HG02678 (cell line): ENCODE results near the gene STPG4.
"Not testable (repeated sequence)": the region's sequence is repeated elsewhere in the genome, so short reads cannot be mapped to it uniquely, and the experiment has no call there.

Experiments used
- ATAC-seq: cut with Tn5 transposase; IDR thresholded peaks from one replicate; pipeline ENCODE4 v1.9.1; 2021; ENCODE audit warnings: mild to moderate bottlenecking, moderate library complexity; ENCODE audit not compliant: unreplicated experiment

The STPG4 gene, protein sequence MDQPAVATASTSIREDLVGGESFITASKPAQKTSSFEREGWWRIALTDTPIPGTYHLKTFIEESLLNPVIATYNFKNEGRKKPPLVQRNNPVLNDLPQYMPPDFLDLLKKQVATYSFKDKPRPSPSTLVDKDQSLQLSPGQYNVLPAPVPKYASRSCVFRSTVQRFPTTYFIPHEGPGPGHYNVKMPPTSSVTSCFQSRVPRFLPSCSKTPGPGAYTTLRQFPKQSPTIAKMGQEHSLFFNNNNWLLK

GRCh38 chr2:47155091-47155876 is at the start of gene STPG4:
Gene STPG4 (minus strand): TSS chr2:47155308. CDS start chr2:47155251, 57 bp downstream.
- ATAC-seq: no peak

GRCh38 chr2:47204691-47205090 is 49.6 kb upstream of the STPG4 start:
- no peak for ATAC-seq

- no peak for ATAC-seq
These were observed 48.9 kb upstream of the STPG4 start for GRCh38 chr2:47203995-47204394.

- no peak for ATAC-seq
These were observed 46.1 kb upstream of the STPG4 start for GRCh38 chr2:47201224-47201623.

GRCh38 chr2:47198985-47199451 is 43.9 kb upstream of the STPG4 start:
- no peak for ATAC-seq

DNA sequence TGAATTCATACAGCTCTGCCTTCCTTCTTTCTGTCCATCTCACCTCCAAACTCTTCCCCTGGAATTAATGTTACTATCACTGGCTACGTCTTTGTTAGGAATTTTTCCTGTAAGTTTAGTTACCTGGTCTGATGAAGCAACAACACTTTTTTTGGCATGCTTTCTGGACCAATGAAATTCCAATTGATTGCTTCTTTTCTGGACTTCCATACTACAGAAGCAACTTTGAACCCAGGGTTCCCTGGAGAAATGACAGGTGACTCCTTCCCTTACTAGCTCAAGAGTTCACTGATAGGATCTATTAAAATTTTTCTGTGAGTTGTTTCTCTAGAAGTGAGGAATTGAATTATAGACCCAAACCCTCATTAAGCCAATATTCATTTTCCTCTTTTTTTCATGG is 41.4 kb upstream of the STPG4 start:
- ATAC-seq: no peak

GRCh38 chr2:47196046-47196445 is 40.9 kb upstream of the STPG4 start:
- ATAC-seq: no peak

DNA sequence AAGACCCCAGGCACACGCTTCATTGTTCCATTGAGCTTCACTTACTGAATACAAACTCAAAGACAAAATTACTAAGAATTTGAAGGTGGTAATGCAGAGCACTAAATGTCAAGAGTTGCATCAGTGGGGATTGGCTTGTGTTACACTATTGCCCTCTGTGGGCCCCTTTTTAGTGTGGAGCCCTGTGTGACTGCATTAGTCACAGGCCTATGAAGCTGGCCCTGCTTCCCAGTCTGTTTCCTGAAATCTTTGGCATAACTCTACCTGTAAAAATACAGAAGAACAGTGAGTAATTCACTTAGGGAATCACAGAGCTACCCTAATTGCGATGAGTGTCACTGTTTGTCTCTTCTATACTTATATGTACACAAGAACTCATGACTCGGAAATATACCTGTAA is 40.0 kb upstream of the STPG4 start:
- no peak for ATAC-seq

DNA sequence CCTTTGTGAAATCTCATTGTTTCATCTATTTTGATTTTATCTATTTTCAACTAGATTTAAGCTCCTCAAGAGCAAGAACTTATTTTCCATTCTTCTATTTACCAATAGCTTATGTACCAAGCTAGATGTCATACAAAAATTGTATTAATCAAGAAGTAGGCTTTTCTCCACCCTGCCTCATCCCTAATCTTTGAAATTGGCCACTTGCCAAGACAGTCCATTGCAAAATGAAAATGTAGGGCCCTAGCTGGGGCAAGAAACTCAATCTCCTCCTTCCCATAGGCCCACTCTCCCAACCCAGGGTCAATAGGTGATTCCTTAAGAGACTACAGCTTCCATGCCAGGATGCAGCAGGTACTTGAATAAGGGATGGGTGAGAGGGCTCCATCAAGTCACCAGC is 39.3 kb upstream of the STPG4 start:
- no peak for ATAC-seq

DNA sequence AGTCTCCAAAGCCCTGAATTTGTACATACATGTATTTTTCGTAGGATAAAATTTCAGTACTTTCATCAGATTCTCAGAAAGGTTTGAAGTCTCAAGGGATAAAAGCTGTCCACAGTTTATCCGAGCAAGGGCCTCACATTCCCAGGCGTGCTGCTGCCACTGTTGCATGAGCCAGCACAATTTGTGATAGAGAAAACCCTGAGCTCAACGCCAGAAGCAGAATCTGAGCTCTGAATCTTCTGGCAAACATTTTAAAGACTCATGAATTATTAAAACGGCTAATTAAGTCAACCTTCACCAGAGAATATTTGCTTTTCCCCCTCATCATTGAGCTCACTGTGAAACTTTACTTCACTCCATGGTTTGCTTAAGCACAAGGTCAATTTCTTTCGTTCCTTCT is 38.5 kb upstream of the STPG4 start:
- ATAC-seq: no peak

DNA sequence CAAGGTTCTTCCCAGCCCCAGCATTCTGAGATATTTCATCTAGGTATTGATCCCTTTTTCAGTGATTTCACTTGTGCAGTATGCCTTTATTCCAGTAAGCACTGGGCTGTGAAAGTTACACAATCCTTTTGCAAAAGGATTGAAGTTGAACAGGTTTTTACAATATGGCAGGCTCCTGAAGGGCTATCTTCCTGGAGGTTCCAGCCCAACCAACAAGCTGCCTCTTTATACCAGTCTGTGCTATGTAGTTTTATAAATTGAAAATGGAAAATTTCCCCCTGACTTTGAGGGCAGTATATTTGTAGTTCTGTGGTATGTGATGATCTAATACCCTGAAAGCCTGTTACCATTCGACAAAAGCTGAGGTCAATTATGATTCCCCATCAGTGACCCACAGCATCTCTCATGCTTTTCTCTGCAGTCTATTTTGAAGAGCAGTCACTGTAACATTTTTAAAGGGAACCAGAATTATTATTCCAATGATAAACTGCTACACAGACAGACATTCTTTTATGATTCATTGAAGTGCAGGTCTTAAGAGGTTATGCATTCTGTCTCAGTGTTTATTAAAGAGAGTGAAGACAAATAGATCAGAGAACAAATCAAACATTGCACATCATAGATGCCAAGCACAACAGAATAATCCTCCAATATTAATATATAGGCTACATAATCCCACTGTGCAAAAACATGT is 35.2 kb upstream of the STPG4 start:
- no peak for ATAC-seq

- ATAC-seq: no peak
These were observed 34.5 kb upstream of the STPG4 start for GRCh38 chr2:47189635-47190034.

DNA sequence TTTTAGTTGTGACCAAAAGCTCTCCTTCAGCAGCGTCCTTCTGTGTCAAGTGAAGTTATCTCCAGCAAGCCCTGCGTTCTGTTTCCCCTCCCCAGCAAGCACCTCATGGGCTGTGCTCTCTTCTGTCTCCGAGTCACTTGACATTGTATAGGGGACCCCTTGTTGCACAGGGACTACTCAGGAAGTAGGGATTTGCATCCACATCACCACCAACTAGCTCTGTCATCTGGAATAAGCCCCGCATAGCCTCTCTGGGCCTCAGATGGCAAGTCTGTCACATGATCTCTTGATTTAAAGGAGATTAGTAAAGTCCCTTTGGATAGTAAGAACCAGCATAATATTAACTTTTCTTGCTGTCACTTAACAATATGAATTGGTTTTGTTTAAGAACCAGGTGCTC is 32.0 kb upstream of the STPG4 start:
- ATAC-seq: no peak

- no peak for ATAC-seq
These were observed 31.2 kb upstream of the STPG4 start for GRCh38 chr2:47186351-47186750.

DNA sequence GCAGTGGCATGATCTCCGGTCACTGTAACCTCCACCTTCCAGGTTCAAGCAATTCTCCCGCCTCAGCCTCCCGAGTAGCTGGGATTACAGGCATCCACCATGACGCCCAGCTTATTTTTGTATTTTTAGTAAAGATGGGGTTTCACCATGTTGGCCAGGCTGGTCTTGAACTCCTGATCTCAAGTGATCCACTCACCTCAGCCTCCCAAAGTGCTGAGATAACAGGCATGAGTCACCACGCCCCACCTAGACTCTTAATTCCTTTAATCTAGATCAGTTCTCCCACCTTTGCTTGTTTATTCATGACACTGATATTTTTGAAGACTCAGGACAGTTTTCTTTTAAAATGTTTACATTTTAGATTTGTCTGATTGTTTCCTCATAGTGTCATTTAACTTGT is 30.0 kb upstream of the STPG4 start:
- not testable (repeated sequence) for ATAC-seq

DNA sequence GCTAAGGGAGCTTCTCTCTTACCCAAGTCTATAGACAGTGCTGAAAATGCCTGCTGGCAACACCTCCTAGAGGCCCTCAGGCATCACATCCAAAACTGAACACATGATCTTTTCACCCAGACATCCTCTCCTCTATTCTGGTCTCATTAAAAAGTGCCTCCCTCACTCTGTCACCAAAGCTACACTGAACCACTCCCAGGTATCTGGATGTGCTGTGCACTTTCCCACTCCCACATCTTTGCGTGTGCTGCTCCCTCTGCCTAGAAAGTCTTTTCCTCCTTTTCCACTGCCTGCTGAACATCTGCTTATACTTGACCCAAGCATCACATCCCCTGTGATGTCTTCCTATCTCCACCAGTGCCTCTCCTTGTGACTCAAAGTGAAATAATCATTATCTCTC is 26.1 kb upstream of the STPG4 start:
- ATAC-seq: no peak

DNA sequence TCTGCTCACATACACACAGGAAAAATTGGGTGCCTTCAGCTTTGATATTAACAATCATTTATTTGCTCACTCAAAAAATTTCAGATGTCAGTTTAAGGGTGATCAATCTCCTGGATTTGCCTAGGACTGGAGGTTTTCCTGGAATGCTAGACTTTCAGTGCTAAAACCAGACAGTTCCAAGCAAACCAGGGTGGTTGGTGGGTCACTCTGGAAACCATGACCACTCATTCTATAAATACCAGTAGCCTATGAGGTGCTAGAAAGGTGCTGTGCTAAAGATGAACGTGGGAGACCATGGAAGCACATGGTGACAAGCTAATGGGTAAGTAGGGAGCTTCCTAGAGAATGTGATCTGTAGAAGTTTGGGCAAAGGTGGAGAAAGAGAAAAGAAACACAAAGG is 25.4 kb upstream of the STPG4 start:
- no peak for ATAC-seq

DNA sequence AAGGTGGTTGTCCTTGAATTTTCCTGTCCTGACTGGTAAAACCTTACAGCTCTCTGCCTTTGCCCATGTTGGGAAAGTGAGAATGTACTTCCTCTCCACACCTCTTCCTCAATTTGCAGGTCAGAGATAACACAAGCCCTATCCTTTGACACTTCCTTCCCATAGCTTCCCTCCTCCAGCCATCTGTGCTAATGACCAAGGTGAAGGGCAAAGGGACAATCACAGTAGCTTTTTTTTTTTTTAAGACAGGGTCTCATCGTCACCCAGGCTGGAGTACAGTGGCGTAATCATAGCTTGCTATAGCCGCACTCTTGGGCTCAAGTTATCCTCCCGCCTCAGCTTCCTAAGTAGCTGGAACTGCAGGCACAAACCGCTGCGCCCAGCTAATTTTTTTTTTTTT is 24.3 kb upstream of the STPG4 start:
- no peak for ATAC-seq

DNA sequence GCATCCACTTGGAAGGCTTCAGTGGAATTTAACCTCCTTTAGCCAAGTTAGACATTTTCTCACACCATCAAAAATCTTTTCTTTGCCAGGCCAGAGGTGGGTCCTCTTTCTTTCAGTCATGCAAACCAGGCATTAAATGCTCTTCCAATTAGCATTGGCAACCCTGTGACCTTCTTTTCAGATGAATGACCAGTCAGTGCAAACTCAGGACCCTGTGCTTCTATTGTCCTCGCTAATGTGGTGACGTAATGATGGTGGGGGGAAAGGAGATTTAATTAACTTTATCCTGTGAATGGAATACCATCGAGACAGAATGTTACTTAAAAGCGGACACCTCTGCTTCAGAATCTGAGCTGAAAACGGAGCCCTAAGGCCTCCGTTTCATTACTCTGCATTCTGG is 23.2 kb upstream of the STPG4 start:
- ATAC-seq: no peak

DNA sequence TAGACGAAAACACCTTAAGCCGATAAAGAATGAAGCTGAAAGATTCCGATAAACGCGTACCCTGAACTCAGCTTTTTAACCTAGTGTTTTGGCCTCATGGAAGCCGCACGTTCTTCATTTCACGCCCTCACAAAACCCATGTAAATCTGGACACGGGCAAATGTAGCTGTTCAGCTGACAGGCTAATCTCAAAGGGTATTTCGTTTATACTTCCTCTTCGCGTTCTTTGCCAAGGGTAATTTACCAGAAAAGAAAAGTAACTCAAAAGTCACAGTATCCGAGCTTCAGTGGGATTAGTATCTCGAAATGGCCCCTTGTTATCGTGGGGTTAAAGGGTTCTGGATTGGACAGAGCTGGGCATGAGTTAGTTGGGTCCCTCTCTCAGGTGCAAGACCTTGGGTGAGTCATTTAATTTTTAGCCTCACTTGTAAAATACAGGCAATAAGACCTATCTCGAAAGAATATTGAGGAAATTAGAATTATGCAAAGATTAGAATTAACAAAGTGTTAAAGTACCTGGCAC is 22.0 kb upstream of the STPG4 start:
- peak; percentile 6 for ATAC-seq

GRCh38 chr2:47174733-47175361 is 19.7 kb upstream of the STPG4 start:
- no peak for ATAC-seq
